Measurements from ENCODE around the gene IRX4.

The IRX4 gene

GRCh38 chr5:1897816-1898450, 15.2 kb upstream of the IRX4 start:
- Histone ChIP-seq H3K4me1 (ENCODE audit: control insufficient read depth in 2 of 2, insufficient read depth in 1 of 2, low read depth in 1 of 2, low read length in 2 of 2) (no peaks in the 10 kb centered on the region), H4K8ac (ENCODE audit: low read depth, low read length) (peak overlapping the region; percentile 48), H3K27me3 (ENCODE audit: control insufficient read depth in 3 of 3, insufficient read depth in 3 of 3, low read depth in 1 of 3, low read length in 3 of 3) (peaks cover 0 to 75% (median 2%) of the 10 kb centered on the region in 3 experiments), H3K23ac (ENCODE audit: low read depth, low read length, poor library complexity) (peak overlapping the region; percentile 39), H3K4ac (ENCODE audit: low read length) (no peak overlapping the region), H4K91ac (ENCODE audit: low read depth, low read length, poor library complexity) (no peak overlapping the region), H2BK15ac (ENCODE audit: low read length) (no peak overlapping the region), H3K9ac (ENCODE audit: low read depth, low read length, poor library complexity) (no peak overlapping the region), H2AFZ (ENCODE audit: low read length) (no peak overlapping the region), H3K27ac (replicated peaks; ENCODE audit: low read length) (no peak overlapping the region), H3K4me2 (ENCODE audit: insufficient read depth, low read length, poor library complexity, severe bottlenecking) (no peak overlapping the region), H3K9me3 (replicated peaks in 1 of 2; ENCODE audit: control insufficient read depth in 2 of 2, insufficient read depth in 1 of 2, low read depth in 1 of 2, low read length in 2 of 2) (peaks cover 5% of the 10 kb centered on the region in 2 donors), H2BK5ac (ENCODE audit: low read length) (no peak overlapping the region), H3K14ac (ENCODE audit: low read length) (peak overlapping the region; percentile 47), H3K18ac (ENCODE audit: low read length) (no peak overlapping the region), H3K4me3 (ENCODE audit: low read length in 2 of 2) (no peak overlapping the region), H2AK5ac (ENCODE audit: low read depth, low read length) (no peak overlapping the region), H2BK12ac (ENCODE audit: low read length) (no peak overlapping the region), H2BK120ac (ENCODE audit: low read depth, low read length) (no peak overlapping the region), H3K79me1 (ENCODE audit: low read depth, low read length) (no peaks in the 10 kb centered on the region), H3K36me3 (replicated peaks in 1 of 2; ENCODE audit: control insufficient read depth in 2 of 2, insufficient read depth in 2 of 2, low read length in 2 of 2) (no peaks in the 10 kb centered on the region)
- WGBS, 2 donors (ENCODE audit: extremely low coverage in 2 of 2, insufficient read length in 2 of 2, insufficient replicate concordance in 1 of 2), result no CpG with 5 or more reads among the region's 18 CpGs
- no peak for DNase-seq (ENCODE audit: low spot score)

GRCh38 chr5:1897386-1897785, 14.7 kb upstream of the IRX4 start:
- no peak overlapping the region for H4K91ac ChIP-seq (ENCODE audit: low read depth, low read length, poor library complexity)
- no peak for DNase-seq (ENCODE audit: low spot score)
- H2BK12ac ChIP-seq (ENCODE audit: low read length), result no peak overlapping the region
- H3K4ac ChIP-seq (ENCODE audit: low read length), result no peak overlapping the region
- H3K4me2 ChIP-seq (ENCODE audit: insufficient read depth, low read length, poor library complexity, severe bottlenecking), result no peak overlapping the region
- peaks cover 5 to 7% of the 10 kb centered on the region in 2 donors for H3K9me3 ChIP-seq (replicated peaks in 1 of 2; ENCODE audit: control insufficient read depth in 2 of 2, insufficient read depth in 1 of 2, low read depth in 1 of 2, low read length in 2 of 2)
- H2BK120ac ChIP-seq (ENCODE audit: low read depth, low read length), result no peak overlapping the region
- no peaks in the 10 kb centered on the region for H3K79me1 ChIP-seq (ENCODE audit: low read depth, low read length)
- H3K18ac ChIP-seq (ENCODE audit: low read length), result no peak overlapping the region
- WGBS, 2 donors (ENCODE audit: extremely low coverage in 2 of 2, insufficient read length in 2 of 2, insufficient replicate concordance in 1 of 2), result no CpG with 5 or more reads among the region's 11 CpGs
- no peak overlapping the region for H3K9ac ChIP-seq (ENCODE audit: low read depth, low read length, poor library complexity)
- peaks cover 0 to 79% (median 2%) of the 10 kb centered on the region in 3 experiments for H3K27me3 ChIP-seq (ENCODE audit: control insufficient read depth in 3 of 3, insufficient read depth in 3 of 3, low read depth in 1 of 3, low read length in 3 of 3)
- H3K4me3 ChIP-seq (ENCODE audit: low read length in 2 of 2), result no peak overlapping the region
- H2BK15ac ChIP-seq (ENCODE audit: low read length), result no peak overlapping the region
- no peak overlapping the region for H3K27ac ChIP-seq (replicated peaks; ENCODE audit: low read length)
- H3K14ac ChIP-seq (ENCODE audit: low read length), result no peak overlapping the region
- no peak overlapping the region for H2BK5ac ChIP-seq (ENCODE audit: low read length)
- H2AFZ ChIP-seq (ENCODE audit: low read length), result no peak overlapping the region
- no peak overlapping the region for H2AK5ac ChIP-seq (ENCODE audit: low read depth, low read length)
- H4K8ac ChIP-seq (ENCODE audit: low read depth, low read length), result peak overlapping the region; percentile 48
- no peaks in the 10 kb centered on the region for H3K4me1 ChIP-seq (ENCODE audit: control insufficient read depth in 2 of 2, insufficient read depth in 1 of 2, low read depth in 1 of 2, low read length in 2 of 2)
- no peaks in the 10 kb centered on the region for H3K36me3 ChIP-seq (replicated peaks in 1 of 2; ENCODE audit: control insufficient read depth in 2 of 2, insufficient read depth in 2 of 2, low read length in 2 of 2)
- H3K23ac ChIP-seq (ENCODE audit: low read depth, low read length, poor library complexity), result peak overlapping the region; percentile 92

- Histone ChIP-seq H3K14ac (ENCODE audit: low read length) (no peak overlapping the region), H2BK15ac (ENCODE audit: low read length) (no peak overlapping the region), H3K4me2 (ENCODE audit: insufficient read depth, low read length, poor library complexity, severe bottlenecking) (no peak overlapping the region), H3K18ac (ENCODE audit: low read length) (no peak overlapping the region), H2AK5ac (ENCODE audit: low read depth, low read length) (no peak overlapping the region), H3K27me3 (ENCODE audit: control insufficient read depth in 3 of 3, insufficient read depth in 3 of 3, low read depth in 1 of 3, low read length in 3 of 3) (peaks cover 0 to 79% (median 2%) of the 10 kb centered on the region in 3 experiments), H3K4me3 (ENCODE audit: low read length in 2 of 2) (peak overlapping the region in 1 of 2 donors; percentile 3), H3K4me1 (ENCODE audit: control insufficient read depth in 2 of 2, insufficient read depth in 1 of 2, low read depth in 1 of 2, low read length in 2 of 2) (no peaks in the 10 kb centered on the region), H3K23ac (ENCODE audit: low read depth, low read length, poor library complexity) (peak overlapping the region; percentile 92), H3K4ac (ENCODE audit: low read length) (no peak overlapping the region), H4K91ac (ENCODE audit: low read depth, low read length, poor library complexity) (no peak overlapping the region), H2AFZ (ENCODE audit: low read length) (no peak overlapping the region), H2BK120ac (ENCODE audit: low read depth, low read length) (no peak overlapping the region), H2BK5ac (ENCODE audit: low read length) (no peak overlapping the region), H3K27ac (replicated peaks; ENCODE audit: low read length) (no peak overlapping the region), H4K8ac (ENCODE audit: low read depth, low read length) (no peak overlapping the region), H3K79me1 (ENCODE audit: low read depth, low read length) (no peaks in the 10 kb centered on the region), H2BK12ac (ENCODE audit: low read length) (no peak overlapping the region), H3K9me3 (replicated peaks in 1 of 2; ENCODE audit: control insufficient read depth in 2 of 2, insufficient read depth in 1 of 2, low read depth in 1 of 2, low read length in 2 of 2) (peaks cover 4 to 7% of the 10 kb centered on the region in 2 donors), H3K9ac (ENCODE audit: low read depth, low read length, poor library complexity) (no peak overlapping the region), H3K36me3 (replicated peaks in 1 of 2; ENCODE audit: control insufficient read depth in 2 of 2, insufficient read depth in 2 of 2, low read length in 2 of 2) (no peaks in the 10 kb centered on the region)
- DNase-seq (ENCODE audit: low spot score), result no peak
- WGBS, 2 donors (ENCODE audit: extremely low coverage in 2 of 2, insufficient read length in 2 of 2, insufficient replicate concordance in 1 of 2), result no CpG with 5 or more reads among the region's 21 CpGs
Measured at GRCh38 chr5:1896602-1897376, 14.1 kb upstream of the IRX4 start.

GRCh38 chr5:1895739-1896420, 13.2 kb upstream of the IRX4 start:
- Histone ChIP-seq H3K79me1 (ENCODE audit: low read depth, low read length) (no peaks in the 10 kb centered on the region), H3K14ac (ENCODE audit: low read length) (no peak overlapping the region), H2BK12ac (ENCODE audit: low read length) (no peak overlapping the region), H3K27ac (replicated peaks; ENCODE audit: low read length) (no peak overlapping the region), H2BK15ac (ENCODE audit: low read length) (no peak overlapping the region), H3K4me2 (ENCODE audit: insufficient read depth, low read length, poor library complexity, severe bottlenecking) (no peak overlapping the region), H3K9me3 (replicated peaks in 1 of 2; ENCODE audit: control insufficient read depth in 2 of 2, insufficient read depth in 1 of 2, low read depth in 1 of 2, low read length in 2 of 2) (peaks cover 0 to 7% of the 10 kb centered on the region in 2 donors), H3K4me1 (ENCODE audit: control insufficient read depth in 2 of 2, insufficient read depth in 1 of 2, low read depth in 1 of 2, low read length in 2 of 2) (no peaks in the 10 kb centered on the region), H4K8ac (ENCODE audit: low read depth, low read length) (no peak overlapping the region), H3K9ac (ENCODE audit: low read depth, low read length, poor library complexity) (no peak overlapping the region), H3K4me3 (ENCODE audit: low read length in 2 of 2) (no peak overlapping the region), H3K23ac (ENCODE audit: low read depth, low read length, poor library complexity) (no peak overlapping the region), H3K18ac (ENCODE audit: low read length) (peak overlapping the region; percentile 11), H2BK5ac (ENCODE audit: low read length) (no peak overlapping the region), H3K36me3 (replicated peaks in 1 of 2; ENCODE audit: control insufficient read depth in 2 of 2, insufficient read depth in 2 of 2, low read length in 2 of 2) (no peaks in the 10 kb centered on the region), H2BK120ac (ENCODE audit: low read depth, low read length) (no peak overlapping the region), H3K27me3 (ENCODE audit: control insufficient read depth in 3 of 3, insufficient read depth in 3 of 3, low read depth in 1 of 3, low read length in 3 of 3) (peaks cover 0 to 79% (median 0%) of the 10 kb centered on the region in 3 experiments), H3K4ac (ENCODE audit: low read length) (no peak overlapping the region), H4K91ac (ENCODE audit: low read depth, low read length, poor library complexity) (no peak overlapping the region), H2AK5ac (ENCODE audit: low read depth, low read length) (peak overlapping the region; percentile 60), H2AFZ (ENCODE audit: low read length) (peak overlapping the region; percentile 38)
- no CpG with 5 or more reads among the region's 15 CpGs for WGBS, 2 donors (ENCODE audit: extremely low coverage in 2 of 2, insufficient read length in 2 of 2, insufficient replicate concordance in 1 of 2)
- DNase-seq (ENCODE audit: low spot score), result no peak

All from neuronal stem cell (in vitro differentiated cells).